Pancreas (tissue), 10 donors: ENCODE data around the gene ADK. TPM values are rescaled to one million over a fixed set of nuclear protein-coding genes. Genes with fewer than 3 reads are reported as not detected.

Source experiments
- ATAC-seq, 4 donors: fragments of 200-7000 bp; cut with Tn5 transposase; one replicate each; pipeline versions ENCODE4 v1.8.0 to v1.9.1; 2020; ENCODE audit warnings: mild to moderate bottlenecking in 4 of 4, moderate library complexity in 4 of 4
- DNase-seq, 6 donors: peaks; one replicate each; pipeline ENCODE4 v3.0.0-alpha.2; 2020
- FAIRE-seq: peaks from 2 replicates; lab custom pipeline; 2012; peaks lifted over from hg19 to GRCh38; lab: Jason Lieb, UNC
- H3K27ac ChIP-seq, 4 donors: fragments of 200-600 bp; sonication (generic); 1 replicate in 3 of 4; 2 replicates in 1 of 4; pipeline versions ENCODE4 v1.5.0 to v1.8.0; 2020
- H3K27me3 ChIP-seq, 4 donors: fragments of 200-600 bp; one replicate each; pipeline ENCODE4 v1.8.0; 2021
- H3K36me3 ChIP-seq, 3 donors: fragments of 200-600 bp; sonication (generic) in 1 of 3; one replicate each; pipeline versions ENCODE4 v1.5.0 to v1.8.0; 2020 to 2021
- H3K4me1 ChIP-seq, 3 donors: fragments of 200-600 bp; one replicate each; pipeline ENCODE4 v1.8.0; 2021
- H3K4me3 ChIP-seq, 4 donors: fragments of 200-600 bp; sonication (generic) in 2 of 4; one replicate each; pipeline versions ENCODE4 v1.5.0 to v1.8.0; 2020 to 2021
- H3K9me3 ChIP-seq, 4 donors: fragments of 200-600 bp; one replicate each; pipeline ENCODE4 v1.8.0; 2021
- whole genome bisulfite sequencing, 2 donors: extraction: QIAGEN DNeasy Blood & Tissue Kit; methylation state at CpG; one replicate each; pipeline ENCODE4 v1.1.7; 2013; 5-methylcytosine and 5-hydroxymethylcytosine counted together
- intact Hi-C, 3 donors: fragments of 100-400 bp; cut with DNase I; formaldehyde crosslinking; loops; one replicate each; pipeline versions ENCODE4 v1.11.1 to v1.14.2; 2022
- polyA plus RNA-seq, 2 donors: library from polyadenylated mRNA; stranded (reverse); fragments of 200-250 nt; gene quantifications; one replicate each; pipeline ENCODE4 v1.2.3, GENCODE V29; 2013
- total RNA-seq, 6 donors: library from RNA; stranded (reverse); fragmentation: NEBNext Ultra II Directional in 4 of 6; extraction: Animal tissue kit (Norgen Biotek cat#: 25700) in 4 of 6; gene quantifications; one replicate each; pipeline versions ENCODE4 v1.2.1 to v1.2.4, GENCODE V29; 2021 to 2023
- TF ChIP-seq, protein P1 (sequence below), 4 donors: fragments of 200-600 bp; sonication (generic) in 3 of 4; IDR thresholded peaks; one replicate each; pipeline versions ENCODE4 v1.5.0 to v1.8.0; 2021; ENCODE audit warnings: antibody characterized with exemption in 4 of 4
- donor health status: healthy with polysubstance abuse.
- donor health status: DM: no; HTN: no; CAD: no; lungs with moderate emphysema.
- donor health status: DM: no; HTN: no; CAD: no.
- donor health status: control.
- donor health status: control.
- donor health status: Bipolar disorder and iron deficiency.
- donor health status: DM: yes; HTN: yes; CAD: no.
- donor health status: DM: no; HTN: no; CAD: no.
- donor health status: DM: no; HTN: no; CAD: no.
- donor health status: DM: yes; HTN: yes; CAD: no.

The ADK gene
- total and polyA plus RNA-seq, 8 donors, result 6.5 to 17.3 (median 13.4) TPM

DNA sequence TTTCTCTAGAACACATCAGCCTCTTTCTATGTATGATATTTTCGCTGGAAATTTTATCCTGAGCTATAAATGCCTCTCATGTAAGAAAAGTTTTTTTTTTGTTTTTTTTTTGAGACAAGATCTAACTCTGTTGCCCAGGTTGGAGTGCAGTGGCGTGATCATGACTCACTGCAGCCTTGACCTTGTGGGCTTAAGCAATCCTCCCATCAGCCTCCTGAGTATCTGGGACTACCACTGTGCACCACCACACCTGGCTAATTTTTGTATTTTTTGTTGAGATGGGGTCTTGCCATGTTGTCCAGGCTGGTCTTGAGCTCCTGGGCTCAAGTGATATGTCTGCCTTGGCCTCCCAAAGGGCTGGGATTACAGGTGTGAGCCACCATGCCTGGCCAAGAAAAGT, 80.4 kb downstream of the ADK start:
- FAIRE-seq (no peak), DNase-seq (peak in 1 of 6 donors; percentile 35), ATAC-seq (peak in 1 of 4 donors; percentile 33)
- 73 to 87% methylated on average over 2 of the region's 2 CpGs for WGBS, 2 donors
- TF ChIP-seq, protein P1, sequence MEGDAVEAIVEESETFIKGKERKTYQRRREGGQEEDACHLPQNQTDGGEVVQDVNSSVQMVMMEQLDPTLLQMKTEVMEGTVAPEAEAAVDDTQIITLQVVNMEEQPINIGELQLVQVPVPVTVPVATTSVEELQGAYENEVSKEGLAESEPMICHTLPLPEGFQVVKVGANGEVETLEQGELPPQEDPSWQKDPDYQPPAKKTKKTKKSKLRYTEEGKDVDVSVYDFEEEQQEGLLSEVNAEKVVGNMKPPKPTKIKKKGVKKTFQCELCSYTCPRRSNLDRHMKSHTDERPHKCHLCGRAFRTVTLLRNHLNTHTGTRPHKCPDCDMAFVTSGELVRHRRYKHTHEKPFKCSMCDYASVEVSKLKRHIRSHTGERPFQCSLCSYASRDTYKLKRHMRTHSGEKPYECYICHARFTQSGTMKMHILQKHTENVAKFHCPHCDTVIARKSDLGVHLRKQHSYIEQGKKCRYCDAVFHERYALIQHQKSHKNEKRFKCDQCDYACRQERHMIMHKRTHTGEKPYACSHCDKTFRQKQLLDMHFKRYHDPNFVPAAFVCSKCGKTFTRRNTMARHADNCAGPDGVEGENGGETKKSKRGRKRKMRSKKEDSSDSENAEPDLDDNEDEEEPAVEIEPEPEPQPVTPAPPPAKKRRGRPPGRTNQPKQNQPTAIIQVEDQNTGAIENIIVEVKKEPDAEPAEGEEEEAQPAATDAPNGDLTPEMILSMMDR (IDR thresholded peaks at IDR 0.05), result no peak
- Histone ChIP-seq H3K27me3 (no peaks in the 10 kb centered on the region), H3K4me1 (peaks cover 0 to 5% (median 0%) of the 10 kb centered on the region in 3 donors), H3K36me3 (no peaks in the 10 kb centered on the region), H3K27ac (no peak overlapping the region), H3K9me3 (no peaks in the 10 kb centered on the region), H3K4me3 (no peak overlapping the region)
- intact Hi-C loops, result no loop called here

DNA sequence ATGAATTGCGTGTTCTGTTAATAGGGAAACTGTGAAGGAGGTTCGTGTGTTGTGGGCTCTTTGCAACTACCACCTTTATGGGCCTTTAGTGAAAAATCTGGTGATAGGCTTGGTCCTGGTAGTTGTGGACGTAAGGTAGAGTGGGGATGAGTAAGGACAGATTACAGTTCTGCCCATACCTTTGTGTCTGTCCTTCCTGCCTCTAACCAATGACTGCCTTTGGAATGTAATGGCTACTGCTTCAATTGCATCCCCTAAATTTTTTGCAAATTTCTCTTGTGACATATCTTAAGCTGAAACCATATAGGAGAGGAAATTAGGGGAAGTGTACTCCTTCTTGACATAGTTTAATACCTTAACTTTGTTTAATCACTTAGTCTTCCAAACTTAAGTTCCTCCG, 82.3 kb downstream of the ADK start:
- no peak overlapping the region for H3K27ac ChIP-seq
- H3K4me1 ChIP-seq, result peaks cover 0 to 7% (median 0%) of the 10 kb centered on the region in 3 donors
- FAIRE-seq (no peak), DNase-seq (no peak), ATAC-seq (no peak)
- no peak overlapping the region for H3K4me3 ChIP-seq
- no peaks in the 10 kb centered on the region for H3K9me3 ChIP-seq
- intact Hi-C loops, result no loop called here
- WGBS, 2 donors, result 80 to 93% methylated on average over 4 of the region's 4 CpGs
- no peaks in the 10 kb centered on the region for H3K27me3 ChIP-seq
- H3K36me3 ChIP-seq, result no peaks in the 10 kb centered on the region
- TF ChIP-seq, protein P1 (IDR thresholded peaks at IDR 0.05), result no peak

DNA sequence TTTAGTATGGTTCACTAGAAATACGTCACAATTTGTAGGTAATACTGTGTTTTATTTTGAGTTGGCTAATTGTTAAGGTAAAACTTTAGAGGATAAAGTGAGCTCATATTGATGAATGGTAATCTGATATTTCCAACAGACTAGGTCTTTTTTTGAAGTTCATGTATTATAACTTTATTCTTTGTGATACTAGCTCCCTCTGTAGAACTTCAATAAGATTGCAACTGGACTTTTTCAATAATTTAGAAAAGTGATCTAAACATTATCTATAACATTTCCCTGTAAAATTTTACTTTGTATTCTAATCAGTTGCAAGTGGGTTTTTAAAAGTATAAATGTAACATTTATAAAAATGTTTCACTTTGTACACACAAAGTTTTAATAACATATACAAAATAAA, 83.5 kb downstream of the ADK start:
- intact Hi-C loops, result no loop called here
- no peak for ATAC-seq
- Histone ChIP-seq H3K4me1 (peaks cover 0 to 6% (median 0%) of the 10 kb centered on the region in 3 donors), H3K9me3 (no peaks in the 10 kb centered on the region), H3K27me3 (no peaks in the 10 kb centered on the region), H3K27ac (no peak overlapping the region), H3K36me3 (no peaks in the 10 kb centered on the region), H3K4me3 (no peak overlapping the region)
- TF ChIP-seq, protein P1 (IDR thresholded peaks at IDR 0.05), result peak in 2 of 4 donors; percentile 7 to 16
- WGBS, 2 donors, result 60 to 81% methylated on average over 1 of the region's 1 CpG
- FAIRE-seq, result peak; percentile 96
- DNase-seq, result no peak

DNA sequence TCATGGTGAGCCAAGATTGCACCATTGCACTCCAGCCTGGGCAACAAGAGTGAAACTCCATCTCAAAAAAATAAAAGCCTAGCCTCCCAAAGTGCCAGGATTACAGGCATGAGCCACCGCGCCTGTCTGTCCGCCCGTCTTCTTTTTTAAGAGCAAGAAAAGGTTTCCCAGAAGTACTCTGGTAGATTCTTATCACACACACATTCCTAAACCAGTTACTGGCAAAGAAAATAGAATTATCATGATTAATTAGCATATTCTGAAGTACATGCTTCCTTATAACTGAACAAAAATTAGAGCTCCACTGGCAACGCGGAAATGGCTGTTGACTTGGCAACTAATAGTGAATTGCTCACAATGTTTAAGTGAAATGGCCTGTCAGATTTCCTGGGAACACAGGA, 87.0 kb downstream of the ADK start:
- FAIRE-seq, result no peak
- no peaks in the 10 kb centered on the region for H3K9me3 ChIP-seq
- no peaks in the 10 kb centered on the region for H3K36me3 ChIP-seq
- peak overlapping the region in 2 of 4 donors; percentile 55 to 72 for H3K27ac ChIP-seq
- peak; percentile 60 to 81 (median 78) for ATAC-seq
- H3K4me3 ChIP-seq, result peak overlapping the region in 1 of 4 donors; percentile 1
- WGBS, 2 donors, result 56 to 57% methylated on average over 6 of the region's 6 CpGs
- intact Hi-C loops, result no loop called here
- TF ChIP-seq, protein P1 (IDR thresholded peaks at IDR 0.05), result no peak
- peak in 2 of 6 donors; percentile 30 to 38 for DNase-seq
- H3K4me1 ChIP-seq, result peaks cover 0 to 6% (median 0%) of the 10 kb centered on the region in 3 donors
- H3K27me3 ChIP-seq, result no peaks in the 10 kb centered on the region

DNA sequence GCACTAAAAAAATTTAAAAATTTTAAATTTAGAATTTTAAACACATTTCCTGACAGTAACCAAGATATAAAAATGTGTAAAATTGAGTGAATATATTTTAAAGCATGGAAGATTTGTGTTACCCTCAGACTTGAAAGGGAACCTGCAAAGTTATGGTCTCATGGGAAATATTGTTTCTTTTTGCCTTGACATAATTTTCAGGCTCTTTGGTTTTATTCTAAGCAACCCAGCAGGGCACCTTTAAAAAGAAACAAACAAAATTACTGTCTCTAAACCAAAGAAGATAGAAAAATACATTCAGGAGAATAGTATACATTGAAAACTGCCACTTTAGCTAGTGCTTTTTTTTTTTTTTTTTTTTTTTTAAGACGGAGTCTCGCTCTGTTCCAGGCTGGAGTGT, 87.5 kb downstream of the ADK start:
- FAIRE-seq (no peak), DNase-seq (no peak), ATAC-seq (no peak)
- no peaks in the 10 kb centered on the region for H3K36me3 ChIP-seq
- TF ChIP-seq, protein P1 (IDR thresholded peaks at IDR 0.05), result no peak
- no peaks in the 10 kb centered on the region for H3K27me3 ChIP-seq
- whole genome bisulfite sequencing, 2 donors, result 79 to 85% methylated on average over 2 of the region's 2 CpGs
- intact Hi-C loops, result no loop called here
- H3K9me3 ChIP-seq, result no peaks in the 10 kb centered on the region
- peaks cover 0 to 6% (median 0%) of the 10 kb centered on the region in 3 donors for H3K4me1 ChIP-seq
- no peak overlapping the region for H3K4me3 ChIP-seq
- peak overlapping the region in 2 of 4 donors; percentile 55 to 72 for H3K27ac ChIP-seq
